Left ventricle myocardium superior (tissue), 1 donor: ENCODE results near the gene KLK12. TPM values are rescaled to one million over a fixed set of nuclear protein-coding genes. Genes with fewer than 3 reads are reported as not detected.
A peak's percentile ranks its signal among the peaks of the same experiment; 100 is the strongest.

Experiments used
- ATAC-seq: fragments of 200-7000 bp; cut with Tn5 transposase; one replicate; pipeline ENCODE4 v1.9.1; 2020; ENCODE audit warnings: mild to moderate bottlenecking, moderate library complexity
- DNase-seq: peaks from one replicate; pipeline ENCODE4 v3.0.0-alpha.2; 2020
- intact Hi-C: fragments of 100-400 bp; cut with micrococcal nuclease; formaldehyde crosslinking; loops from one replicate; pipeline ENCODE4 v1.11.0; 2022
- total RNA-seq: library from RNA; stranded (reverse); fragmentation: NEBNext Ultra II Directional; extraction: Animal tissue kit (Norgen Biotek cat#: 25700); gene quantifications from one replicate; pipeline ENCODE4 v1.2.1, GENCODE V29; 2021
- donor health status: DM: no; HTN: yes; CAD: no; lungs with severe emphysema.

KLK12 gene
- total RNA-seq, 1 donor from 2014 or later, result not detected

- peak; percentile 59 for ATAC-seq
- DNase-seq, result no peak
- intact Hi-C loops, result loop anchor here (5.0 kb wide), 1 partner anchor 76 kb away; no protein-coding TSS in a partner anchor
Observed at GRCh38 chr19:51020988-51021651, 13.7 kb downstream of the KLK12 start.

GRCh38 chr19:51019544-51019925, 15.3 kb downstream of the KLK12 start, which contains the start of gene KLK10:
KLK10 (minus strand) TSS chr19:51019709; CDS start chr19:51019130, 579 bp downstream.
- intact Hi-C loops, result no loop called here
- DNase-seq (no peak), ATAC-seq (no peak)

DNA sequence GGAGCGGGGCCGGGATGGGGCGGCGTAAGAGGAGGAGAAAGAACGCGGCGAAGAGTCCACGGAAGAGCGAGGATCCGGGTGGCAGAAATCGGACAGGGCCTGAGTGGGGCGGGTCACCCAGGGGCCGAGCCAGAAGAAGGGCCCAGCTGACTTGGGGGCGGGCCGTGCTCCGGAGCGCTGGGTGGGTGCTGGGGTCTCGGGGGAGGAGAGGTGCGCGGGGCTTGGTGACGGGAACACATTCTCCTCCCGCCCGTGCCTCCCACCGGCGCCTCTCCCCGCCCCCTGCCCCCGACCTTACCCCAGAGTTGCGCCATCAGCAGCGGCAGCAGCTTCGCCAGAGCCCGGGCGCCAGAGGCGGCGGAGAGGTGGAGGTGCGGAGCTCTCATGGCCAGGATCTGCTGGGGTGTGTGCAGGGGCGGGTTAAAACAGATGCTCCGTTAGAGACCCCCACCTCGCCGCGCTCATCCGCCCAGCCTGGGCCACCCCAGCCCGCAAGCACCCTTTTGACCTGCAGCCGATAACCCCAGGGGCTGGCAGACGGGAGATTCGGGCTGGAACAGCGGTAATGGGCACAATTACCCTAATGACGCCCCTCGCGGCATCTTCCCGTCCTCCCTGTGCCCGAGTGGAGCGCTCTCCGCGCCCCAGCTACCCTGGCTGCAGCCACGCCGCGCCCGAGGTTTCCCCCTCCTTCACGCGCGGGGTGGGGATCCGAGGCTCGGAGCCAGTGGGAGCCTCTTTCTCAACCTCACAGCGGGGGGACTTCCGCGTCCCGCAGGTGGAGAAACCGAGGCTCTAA, 15.9 kb downstream of the KLK12 start:
- intact Hi-C loops, result no loop called here
- DNase-seq (no peak), ATAC-seq (peak; percentile 38)

- ATAC-seq (peak; percentile 42), DNase-seq (no peak)
- intact Hi-C loops, result no loop called here
Observed at GRCh38 chr19:51016798-51017683, 17.8 kb downstream of the KLK12 start.

DNA sequence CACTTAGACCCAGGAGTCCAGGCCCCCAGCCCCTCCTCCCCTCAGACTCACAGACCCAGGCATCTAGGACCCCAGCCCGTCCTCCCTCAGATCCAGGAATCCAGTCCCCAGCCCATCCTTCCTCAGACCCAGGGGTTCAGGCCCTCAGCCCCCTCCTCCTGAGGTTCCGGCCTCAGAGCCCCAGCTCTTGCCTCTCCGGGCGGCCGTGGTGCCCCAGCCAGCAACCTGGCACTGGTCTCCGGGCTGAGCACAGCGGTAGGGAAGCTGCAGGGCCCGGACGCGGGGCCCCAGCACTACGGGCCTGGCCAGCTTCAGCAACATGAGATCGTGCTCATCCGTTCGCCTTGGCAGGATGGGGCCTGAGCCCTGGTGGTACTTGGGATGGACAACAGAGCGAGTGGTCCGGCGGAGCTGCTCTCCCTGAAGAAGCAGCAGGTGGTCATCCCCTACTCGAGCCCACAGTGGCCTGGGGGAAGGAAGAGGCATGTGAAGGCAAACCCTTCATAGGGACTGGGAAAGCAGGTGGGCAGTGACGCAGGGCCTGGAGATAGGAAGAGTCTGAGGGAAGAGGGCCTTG, 19.0 kb downstream of the KLK12 start:
- ATAC-seq (no peak), DNase-seq (no peak)
- intact Hi-C loops, result no loop called here

DNA sequence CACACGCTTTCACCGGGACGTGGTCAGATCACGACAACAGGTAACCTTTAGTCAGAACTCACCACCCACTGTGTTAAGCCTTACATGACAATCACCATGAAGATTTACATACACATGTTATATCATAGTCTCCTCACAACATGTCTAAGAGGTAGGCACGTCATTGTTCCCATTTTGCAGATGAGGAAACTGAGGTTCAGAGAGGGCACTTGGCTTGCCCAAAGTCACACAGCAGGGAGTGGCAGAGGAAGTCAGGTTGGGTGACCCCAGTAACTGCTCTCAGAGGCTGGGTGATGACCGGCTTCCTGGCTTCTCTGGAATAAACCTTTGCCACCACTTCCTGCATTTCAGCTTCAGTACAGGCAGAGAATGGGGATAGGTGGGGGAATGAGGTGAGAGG, 20.6 kb downstream of the KLK12 start:
- intact Hi-C loops, result no loop called here

GRCh38 chr19:51012661-51013190, 22.1 kb downstream of the KLK12 start:
- no peak for ATAC-seq
- intact Hi-C loops, result no loop called here
- no peak for DNase-seq

More for the DNA sequence above, 20.6 kb downstream of the KLK12 start:
- ATAC-seq (no peak), DNase-seq (no peak)

GRCh38 chr19:51010066-51010795, 24.6 kb downstream of the KLK12 start:
- ATAC-seq, result no peak
- no peak for DNase-seq
- intact Hi-C loops, result no loop called here

DNA sequence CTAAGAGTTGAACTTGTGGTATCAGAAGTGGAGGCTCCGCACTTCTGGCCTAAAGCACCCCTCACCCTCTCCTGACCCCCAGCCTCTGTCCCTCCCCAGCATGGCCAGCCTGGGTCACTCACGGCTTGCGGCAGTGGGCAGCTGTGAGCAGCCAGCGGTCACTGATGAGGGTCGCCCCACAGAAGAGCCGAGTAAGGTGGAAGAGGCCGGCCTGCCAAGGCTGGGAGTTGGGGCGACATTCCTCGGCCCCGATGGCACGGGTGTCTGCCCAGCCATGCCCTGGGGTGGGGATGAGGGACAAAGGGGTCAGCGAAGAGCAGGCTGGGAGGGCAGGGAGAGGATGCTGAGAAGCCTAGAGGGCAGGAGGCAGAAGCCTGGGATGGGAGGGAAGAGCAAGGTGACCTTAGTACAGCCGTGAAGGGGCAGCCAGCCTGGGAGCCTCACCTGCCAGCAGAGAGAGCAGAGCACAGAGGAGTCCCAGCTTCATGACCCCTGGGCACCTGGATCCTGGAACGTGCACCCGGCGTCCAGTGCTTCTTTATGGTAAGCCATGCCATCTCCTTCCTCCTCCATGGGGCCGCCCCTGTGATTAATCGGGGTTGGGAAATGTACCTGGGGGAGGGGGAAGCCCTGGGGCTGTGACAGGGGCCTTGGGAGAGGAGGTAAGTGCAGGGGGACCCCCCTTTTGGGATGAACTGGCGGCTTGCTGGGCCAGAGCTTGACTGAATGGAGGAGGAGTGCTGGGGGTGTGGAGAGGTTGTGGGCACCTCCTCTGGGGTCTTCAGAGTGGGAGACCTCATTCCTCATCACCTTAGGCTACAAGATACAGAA, 25.5 kb downstream of the KLK12 start:
- intact Hi-C loops, result no loop called here
- ATAC-seq, result no peak
- DNase-seq, result no peak

GRCh38 chr19:51007488-51007887, 27.3 kb downstream of the KLK12 start:
- DNase-seq (no peak), ATAC-seq (no peak)
- intact Hi-C loops, result no loop called here

DNA sequence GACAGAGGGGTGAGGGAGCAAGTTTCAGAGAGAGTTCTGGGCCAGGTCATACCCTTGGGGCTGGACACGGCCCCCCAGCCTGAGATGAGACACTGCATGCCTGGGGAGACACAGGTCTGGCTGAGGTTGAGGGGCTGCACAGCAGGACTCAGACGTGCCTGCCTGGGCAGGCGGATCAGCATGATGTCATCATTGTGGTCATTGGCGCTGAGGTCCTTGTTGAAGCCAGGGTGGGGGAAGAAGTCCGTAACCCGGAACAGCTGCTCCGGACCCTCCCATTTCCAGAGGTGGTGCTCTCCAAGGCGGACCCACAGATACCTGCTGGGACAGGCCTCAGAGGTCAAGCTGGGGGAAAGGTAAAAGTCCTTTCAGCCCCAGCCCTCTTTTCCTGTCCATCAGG, 28.4 kb downstream of the KLK12 start:
- intact Hi-C loops, result no loop called here
- no peak for ATAC-seq
- no peak for DNase-seq

- intact Hi-C loops, result no loop called here
- ATAC-seq, result no peak
- DNase-seq, result no peak
Observed at GRCh38 chr19:51005248-51005647, 29.6 kb downstream of the KLK12 start.

DNA sequence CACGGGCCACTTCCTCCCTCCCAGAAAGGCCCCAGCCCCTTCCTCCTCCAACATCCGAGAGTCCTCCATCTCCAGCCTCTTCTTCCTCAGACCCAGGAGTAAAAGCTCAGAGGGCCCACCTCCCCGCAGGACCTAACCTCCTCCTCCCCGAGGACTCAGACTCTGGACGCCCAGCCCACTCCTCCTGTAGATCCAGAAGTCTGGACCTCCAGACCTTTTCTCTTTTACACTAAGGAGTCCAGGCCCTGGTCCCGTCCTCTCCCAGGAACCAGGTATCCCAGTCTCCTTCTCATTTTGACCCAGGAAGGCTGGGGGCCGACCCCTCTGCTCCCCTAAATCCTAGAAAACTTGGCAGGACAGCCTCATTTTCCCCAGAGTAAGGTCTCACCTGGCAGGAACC, 31.5 kb downstream of the KLK12 start:
- intact Hi-C loops, result no loop called here
- no peak for DNase-seq
- no peak for ATAC-seq

DNA sequence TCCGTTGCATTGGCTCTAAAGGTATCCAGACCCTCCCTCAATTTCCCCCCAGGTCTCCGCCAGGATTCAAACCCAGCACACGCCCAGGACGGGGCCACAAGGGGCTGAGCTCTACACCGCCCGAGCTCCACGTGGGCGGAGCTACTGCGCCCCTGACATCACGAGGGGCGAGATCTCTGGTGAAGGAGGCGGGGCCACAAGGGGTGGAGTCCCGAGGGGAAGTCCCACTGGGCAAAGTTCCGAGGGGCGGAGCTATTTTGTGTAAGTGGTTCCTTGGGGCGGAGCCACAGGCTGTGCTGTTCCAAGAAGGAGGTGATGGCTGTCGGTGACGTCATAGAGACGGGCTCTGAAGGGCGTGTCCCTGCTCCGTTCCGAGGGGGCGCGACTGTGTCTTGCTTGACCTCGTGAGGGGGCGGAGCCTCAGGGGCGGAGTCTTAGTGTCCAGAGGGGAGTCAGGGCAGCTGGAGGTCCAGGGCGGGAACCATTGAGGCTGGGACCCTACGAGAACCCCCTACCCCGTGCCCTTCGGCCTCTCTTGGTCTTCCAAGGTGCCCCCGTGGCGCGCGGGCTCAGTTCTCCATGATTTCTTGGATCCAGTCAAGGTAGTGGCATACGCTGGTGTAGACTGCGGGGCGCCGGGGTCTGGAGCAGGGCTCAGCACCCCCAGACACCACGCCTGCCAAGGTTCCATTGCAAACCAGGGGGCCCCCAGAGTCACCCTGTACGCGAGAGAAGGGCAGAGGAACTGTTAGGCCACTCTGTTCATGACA, 32.1 kb downstream of the KLK12 start:
- no peak for ATAC-seq
- intact Hi-C loops, result no loop called here
- no peak for DNase-seq

- ATAC-seq, result no peak
- intact Hi-C loops, result no loop called here
- DNase-seq, result no peak
Observed at GRCh38 chr19:51002089-51002532, 32.7 kb downstream of the KLK12 start.

DNA sequence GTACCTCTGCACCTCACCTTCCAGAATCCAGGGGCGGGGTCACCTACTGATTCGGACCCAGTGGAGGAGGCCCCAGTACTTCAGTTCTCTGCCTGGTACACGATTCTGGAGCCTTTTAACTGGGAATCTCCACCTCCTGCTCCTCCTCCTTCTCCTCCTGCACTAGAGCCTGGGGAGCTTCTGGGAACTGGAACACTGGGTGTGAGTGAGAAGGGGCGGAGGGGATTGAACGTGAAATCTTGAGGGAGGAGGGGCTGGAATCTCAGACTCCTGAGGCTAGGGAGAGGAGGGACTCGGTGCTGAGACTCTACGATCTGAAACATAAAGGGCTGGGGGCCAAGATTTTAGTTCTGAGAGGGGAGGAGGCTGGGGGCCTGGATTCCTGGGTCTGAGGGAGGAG, 33.3 kb downstream of the KLK12 start, which contains the start of gene KLK8:
Gene KLK8 (minus strand): TSS at position 90 of the 400 bp plus-strand sequence. CDS start 437 bp downstream, outside the sequence.
- DNase-seq (no peak), ATAC-seq (no peak)
- intact Hi-C loops, result no loop called here

- ATAC-seq (no peak), DNase-seq (no peak)
- intact Hi-C loops, result no loop called here
Observed at GRCh38 chr19:51000981-51001380, 33.8 kb downstream of the KLK12 start.
